Smooth muscle cell of bladder (primary cell): Measurements from ENCODE around the gene DUSP22. TPM values are rescaled to one million over a fixed set of nuclear protein-coding genes. Genes with fewer than 3 reads are reported as not detected.

Experiments
- total RNA-seq: library from RNA; depleted of rRNA; stranded (reverse); fragments of >200 nt; gene quantifications from 2 replicates; pipeline ENCODE4 v1.2.3, GENCODE V29; 2014

DUSP22 gene, protein sequence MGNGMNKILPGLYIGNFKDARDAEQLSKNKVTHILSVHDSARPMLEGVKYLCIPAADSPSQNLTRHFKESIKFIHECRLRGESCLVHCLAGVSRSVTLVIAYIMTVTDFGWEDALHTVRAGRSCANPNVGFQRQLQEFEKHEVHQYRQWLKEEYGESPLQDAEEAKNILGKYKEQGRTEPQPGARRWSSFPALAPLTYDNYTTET
- 9.5 and 14.7 TPM in 2 replicates for total RNA-seq

DNA sequence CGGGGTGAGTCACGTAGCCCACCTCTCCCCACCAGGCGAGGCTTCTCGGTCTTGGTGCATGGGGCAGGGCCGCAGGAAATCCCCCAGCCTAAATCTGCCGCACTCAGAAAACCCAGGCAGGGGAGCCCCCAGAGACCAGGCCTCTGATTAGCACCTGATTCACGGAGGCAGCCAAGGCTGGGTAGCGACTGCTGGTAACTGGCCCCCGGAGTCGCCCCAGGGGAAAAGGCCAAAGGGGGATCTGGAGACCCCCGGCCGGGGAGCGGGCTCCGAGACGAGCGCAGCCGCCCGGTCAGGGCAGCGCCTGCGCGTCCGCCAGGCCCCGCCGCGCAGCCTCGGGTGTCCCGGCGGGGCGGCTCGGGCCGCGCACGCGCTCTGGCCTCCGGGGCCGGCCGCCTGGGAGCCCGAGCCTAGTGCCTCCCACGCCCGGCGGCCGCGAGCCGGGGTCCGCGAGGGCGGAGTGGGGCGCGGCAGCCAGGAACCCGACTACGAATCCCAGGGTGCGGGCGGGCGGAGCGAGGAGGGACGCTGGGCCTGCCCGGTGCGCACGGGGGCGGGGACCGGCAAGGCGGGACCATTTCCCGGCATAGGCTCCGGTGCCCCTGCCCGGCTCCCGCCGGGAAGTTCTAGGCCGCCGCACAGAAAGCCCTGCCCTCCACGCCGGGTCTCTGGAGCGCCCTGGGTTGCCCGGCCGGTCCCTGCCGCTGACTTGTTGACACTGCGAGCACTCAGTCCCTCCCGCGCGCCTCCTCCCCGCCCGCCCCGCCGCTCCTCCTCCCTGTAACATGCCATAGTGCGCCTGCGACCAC, at the start of gene DUSP22:
TSS of gene DUSP22 (plus strand) at position 791 of the 809 bp plus-strand sequence. CDS start 53 bp downstream, outside the sequence.

GRCh38 chr6:391559-392440, 99.5 kb downstream of the DUSP22 start, which contains the start of gene IRF4:
TSS of gene IRF4 (plus strand) at chr6:391752. CDS start at chr6:393153, 1,401 bp downstream.

Other genes with a start within 250 kb of the DUSP22 start
- gene IRF4, start 99.3 kb downstream of the DUSP22 start, total RNA-seq: 0.14 and 0.65 TPM in 2 replicates